Vagina (tissue), 2 donors: ENCODE measurements around the gene SLC18A2. TPM values are rescaled to one million over a fixed set of nuclear protein-coding genes. Genes with fewer than 3 reads are reported as not detected.
A peak's percentile ranks its signal among the peaks of the same experiment; 100 is the strongest.

Source experiments
- DNase-seq, 2 donors: peaks; one replicate each; pipeline ENCODE4 v3.0.0-alpha.2; 2017; ENCODE audit errors: extremely low spot score in 2 of 2
- H3K27ac ChIP-seq: fragments of 200-600 bp; sonication (generic); one replicate; pipeline ENCODE4 v1.5.1; 2019
- H3K27me3 ChIP-seq: fragments of 200-600 bp; sonication (generic); one replicate; pipeline ENCODE4 v1.5.1; 2019
- H3K36me3 ChIP-seq, 2 donors: fragments of 200-600 bp; sonication (generic); one replicate each; pipeline ENCODE4 v1.5.1; 2017 to 2019
- H3K4me1 ChIP-seq: fragments of 200-600 bp; sonication (generic); one replicate; pipeline ENCODE4 v1.5.1; 2019
- H3K4me3 ChIP-seq, 2 donors: fragments of 200-600 bp; sonication (generic); 1 replicate in 1 of 2; 2 replicates in 1 of 2; pipeline ENCODE4 v1.5.1; 2016 to 2019
- H3K9me3 ChIP-seq: fragments of 200-600 bp; sonication (generic); one replicate; pipeline ENCODE4 v1.5.1; 2019
- POLR2A ChIP-seq, 2 donors: fragments of 450-650 bp; IDR thresholded peaks; one replicate each; pipeline ENCODE4 v1.6.1; 2017; ENCODE audit warnings: antibody characterized with exemption in 2 of 2, mild to moderate bottlenecking in 2 of 2, moderate library complexity in 2 of 2
- POLR2AphosphoS5 ChIP-seq, 2 donors: sonication (generic); formaldehyde crosslinking; IDR thresholded peaks; one replicate each; pipeline ENCODE4 v1.9.0; 2017; ENCODE audit warnings: antibody characterized with exemption in 2 of 2, mild to moderate bottlenecking in 2 of 2, low read depth in 1 of 2; ENCODE audit not compliant: insufficient read depth in 1 of 2
- intact Hi-C: fragments of 100-400 bp; cut with DNase I; formaldehyde crosslinking; loops from one replicate; pipeline ENCODE4 v1.15.1; 2023
- total RNA-seq: library from RNA; depleted of rRNA; stranded (reverse); fragments of >200 nt; gene quantifications from one replicate; pipeline ENCODE4 v1.2.3, GENCODE V29; 2016
- TF ChIP-seq, protein P1 (sequence below), 3 experiments: fragments of 450-650 bp in 2 of 3; fragments of 200-600 bp in 1 of 3; sonication (generic) in 1 of 3; IDR thresholded peaks; one replicate each; pipeline ENCODE4 v1.5.1; 2017 to 2019; ENCODE audit warnings: antibody characterized with exemption in 3 of 3, mild to moderate bottlenecking in 2 of 3, moderate library complexity in 2 of 3

Gene SLC18A2
- total RNA-seq, 1 donor from 2014 or later = 11.5 TPM

DNA sequence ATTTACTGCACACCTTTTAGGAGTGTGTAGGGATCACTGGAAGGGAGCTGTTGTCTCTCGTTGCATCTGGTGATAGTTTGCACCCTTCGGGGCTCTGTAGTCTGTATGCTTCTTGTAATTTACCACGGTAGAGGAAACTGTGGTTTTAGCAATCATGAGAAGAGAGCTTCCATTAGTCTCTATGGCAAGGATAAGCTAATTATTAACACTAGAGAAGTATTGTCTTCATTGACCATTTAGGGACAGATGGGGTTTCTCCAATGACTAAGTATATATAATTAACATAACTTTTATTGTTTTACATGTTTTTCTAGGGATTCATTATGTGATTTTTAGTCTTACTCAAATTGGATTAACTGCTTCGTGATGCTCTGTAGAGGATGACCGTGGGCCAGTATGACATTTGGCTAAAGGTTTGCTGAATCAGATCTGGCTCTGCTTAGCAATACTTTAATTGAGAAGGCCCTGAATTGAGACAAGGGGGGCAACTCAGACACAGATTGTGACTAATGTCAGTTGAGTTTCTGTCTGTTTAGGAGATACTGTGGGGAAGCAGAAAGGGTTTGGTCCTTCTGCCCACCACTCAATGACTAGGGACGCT lies 8.7 kb downstream of the SLC18A2 start:
- intact Hi-C loops = no loop called here
- TF ChIP-seq, protein P1, sequence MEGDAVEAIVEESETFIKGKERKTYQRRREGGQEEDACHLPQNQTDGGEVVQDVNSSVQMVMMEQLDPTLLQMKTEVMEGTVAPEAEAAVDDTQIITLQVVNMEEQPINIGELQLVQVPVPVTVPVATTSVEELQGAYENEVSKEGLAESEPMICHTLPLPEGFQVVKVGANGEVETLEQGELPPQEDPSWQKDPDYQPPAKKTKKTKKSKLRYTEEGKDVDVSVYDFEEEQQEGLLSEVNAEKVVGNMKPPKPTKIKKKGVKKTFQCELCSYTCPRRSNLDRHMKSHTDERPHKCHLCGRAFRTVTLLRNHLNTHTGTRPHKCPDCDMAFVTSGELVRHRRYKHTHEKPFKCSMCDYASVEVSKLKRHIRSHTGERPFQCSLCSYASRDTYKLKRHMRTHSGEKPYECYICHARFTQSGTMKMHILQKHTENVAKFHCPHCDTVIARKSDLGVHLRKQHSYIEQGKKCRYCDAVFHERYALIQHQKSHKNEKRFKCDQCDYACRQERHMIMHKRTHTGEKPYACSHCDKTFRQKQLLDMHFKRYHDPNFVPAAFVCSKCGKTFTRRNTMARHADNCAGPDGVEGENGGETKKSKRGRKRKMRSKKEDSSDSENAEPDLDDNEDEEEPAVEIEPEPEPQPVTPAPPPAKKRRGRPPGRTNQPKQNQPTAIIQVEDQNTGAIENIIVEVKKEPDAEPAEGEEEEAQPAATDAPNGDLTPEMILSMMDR (IDR thresholded peaks at IDR 0.05) = no peak
- TF ChIP-seq POLR2AphosphoS5 (IDR thresholded peaks at IDR 0.05; ENCODE audit: insufficient read depth in 1 of 2, low read depth in 1 of 2) (no peak), POLR2A (IDR thresholded peaks at IDR 0.05) (no peak)
- Histone ChIP-seq H3K27me3 (no peaks in the 10 kb centered on the region), H3K4me1 (peaks cover 31% of the 10 kb centered on the region), H3K4me3 (no peak overlapping the region), H3K36me3 (no peaks in the 10 kb centered on the region), H3K9me3 (no peaks in the 10 kb centered on the region), H3K27ac (peak overlapping the region; percentile 44)
- DNase-seq = no peak

DNA sequence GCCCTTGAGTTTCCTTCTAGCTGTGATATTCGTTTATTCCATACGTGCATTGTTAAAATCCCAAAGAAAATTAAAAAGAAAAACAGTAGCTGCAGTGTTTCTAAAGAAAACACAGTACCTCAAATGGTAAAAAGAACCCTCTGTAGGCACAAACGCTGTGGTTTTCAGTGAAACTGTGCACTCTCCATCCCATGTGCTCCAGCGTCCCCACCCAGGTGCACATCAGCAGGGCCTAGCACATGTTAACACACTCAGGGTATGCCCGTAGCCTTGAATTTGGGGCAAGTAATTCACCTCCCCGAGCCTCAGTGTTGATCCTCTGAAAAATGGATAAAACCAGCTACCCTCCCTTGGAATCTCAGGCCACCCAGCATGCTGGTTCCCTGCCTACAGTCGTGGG lies 9.5 kb downstream of the SLC18A2 start:
- H3K36me3 ChIP-seq = no peaks in the 10 kb centered on the region
- peak overlapping the region; percentile 13 for H3K27ac ChIP-seq
- H3K27me3 ChIP-seq = no peaks in the 10 kb centered on the region
- no peak for TF ChIP-seq POLR2A (IDR thresholded peaks at IDR 0.05)
- TF ChIP-seq, protein P1 (IDR thresholded peaks at IDR 0.05) = no peak
- no peak for TF ChIP-seq POLR2AphosphoS5 (IDR thresholded peaks at IDR 0.05; ENCODE audit: insufficient read depth in 1 of 2, low read depth in 1 of 2)
- H3K4me3 ChIP-seq = no peak overlapping the region
- no peak for DNase-seq
- peaks cover 31% of the 10 kb centered on the region for H3K4me1 ChIP-seq
- no peaks in the 10 kb centered on the region for H3K9me3 ChIP-seq
- intact Hi-C loops = no loop called here

DNA sequence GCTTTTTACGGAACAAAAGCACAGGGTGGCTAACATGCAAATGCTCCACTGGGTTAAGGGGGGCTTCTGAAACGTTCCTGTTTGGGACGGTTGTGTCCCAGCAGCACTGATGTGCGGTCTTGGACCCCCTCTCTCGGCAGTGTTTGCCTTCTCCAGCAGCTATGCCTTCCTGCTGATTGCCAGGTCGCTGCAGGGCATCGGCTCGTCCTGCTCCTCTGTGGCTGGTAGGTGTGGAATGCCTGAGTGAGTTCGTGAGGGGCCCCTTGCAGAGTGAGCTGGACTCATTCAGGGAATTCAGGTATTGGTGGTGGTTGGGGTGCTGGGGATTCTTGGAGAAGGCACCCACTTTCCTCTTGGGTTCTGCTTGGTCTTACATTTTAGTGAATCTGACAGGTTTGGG lies 13.0 kb downstream of the SLC18A2 start:
- no peaks in the 10 kb centered on the region for H3K9me3 ChIP-seq
- no peaks in the 10 kb centered on the region for H3K27me3 ChIP-seq
- H3K4me1 ChIP-seq = peaks cover 16% of the 10 kb centered on the region
- intact Hi-C loops = no loop called here
- TF ChIP-seq POLR2A (IDR thresholded peaks at IDR 0.05) = no peak
- TF ChIP-seq POLR2AphosphoS5 (IDR thresholded peaks at IDR 0.05; ENCODE audit: insufficient read depth in 1 of 2, low read depth in 1 of 2) = no peak
- TF ChIP-seq, protein P1 (IDR thresholded peaks at IDR 0.05) = no peak
- H3K36me3 ChIP-seq = no peaks in the 10 kb centered on the region
- peak in 1 of 2 donors; percentile 85 for DNase-seq
- H3K27ac ChIP-seq = no peak overlapping the region
- H3K4me3 ChIP-seq = no peak overlapping the region

DNA sequence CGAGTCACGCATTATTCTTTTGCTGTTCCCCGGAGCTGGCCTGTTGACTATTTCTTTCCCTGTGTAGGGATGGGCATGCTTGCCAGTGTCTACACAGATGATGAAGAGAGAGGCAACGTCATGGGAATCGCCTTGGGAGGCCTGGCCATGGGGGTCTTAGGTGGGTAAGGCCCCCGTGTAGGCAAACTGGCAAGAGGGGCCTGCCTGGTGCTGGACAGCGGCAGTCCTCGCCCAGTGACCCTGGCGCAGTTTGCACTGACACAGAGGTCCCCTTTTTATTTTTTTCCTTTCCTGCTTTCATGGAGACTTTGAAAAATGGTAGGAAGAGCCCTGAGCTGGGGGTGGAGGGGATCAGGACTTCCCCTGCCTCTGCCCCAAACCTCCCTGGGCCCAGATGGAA lies 13.4 kb downstream of the SLC18A2 start:
- TF ChIP-seq, protein P1 (IDR thresholded peaks at IDR 0.05) = no peak
- TF ChIP-seq POLR2AphosphoS5 (IDR thresholded peaks at IDR 0.05; ENCODE audit: insufficient read depth in 1 of 2, low read depth in 1 of 2) = no peak
- no peak for TF ChIP-seq POLR2A (IDR thresholded peaks at IDR 0.05)
- no peak overlapping the region for H3K4me3 ChIP-seq
- no peaks in the 10 kb centered on the region for H3K9me3 ChIP-seq
- DNase-seq = peak in 1 of 2 donors; percentile 77
- H3K4me1 ChIP-seq = peaks cover 14% of the 10 kb centered on the region
- intact Hi-C loops = no loop called here
- no peaks in the 10 kb centered on the region for H3K27me3 ChIP-seq
- no peaks in the 10 kb centered on the region for H3K36me3 ChIP-seq
- no peak overlapping the region for H3K27ac ChIP-seq
